GM21529 (cell line): ENCODE results near the gene CCDC33.
"Not testable (repeated sequence)": the region's sequence is repeated elsewhere in the genome, so short reads cannot be mapped to it uniquely, and the experiment has no call there.

ENCODE experiments used
- ATAC-seq: cut with Tn5 transposase; IDR thresholded peaks from one replicate; pipeline ENCODE4 v1.9.1; 2021; ENCODE audit not compliant: unreplicated experiment

The CCDC33 gene

GRCh38 chr15:74332611-74333010, 96.5 kb downstream of the CCDC33 start:
- no peak for ATAC-seq

GRCh38 chr15:74333093-74333492, 97.0 kb downstream of the CCDC33 start:
- no peak for ATAC-seq

DNA sequence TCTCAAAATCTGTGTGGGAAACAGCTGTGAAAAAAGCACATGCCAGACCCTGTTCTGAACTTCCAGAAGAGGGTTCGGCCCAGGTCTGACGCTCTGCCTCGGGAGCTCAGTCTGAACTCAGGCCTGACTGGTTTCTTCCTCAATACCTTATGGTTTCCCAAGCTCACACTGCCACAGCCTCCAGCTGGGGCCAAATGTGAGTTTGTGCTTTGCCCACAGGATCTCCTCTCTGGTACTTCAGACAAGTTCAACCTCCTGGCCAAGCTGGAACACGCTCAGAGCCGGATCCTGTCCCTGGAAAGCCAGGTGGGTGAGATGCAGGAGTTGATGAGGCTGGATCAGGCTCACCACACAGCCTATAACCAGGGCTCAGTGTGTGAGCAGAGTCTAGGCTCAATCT, 97.5 kb downstream of the CCDC33 start:
- no peak for ATAC-seq

DNA sequence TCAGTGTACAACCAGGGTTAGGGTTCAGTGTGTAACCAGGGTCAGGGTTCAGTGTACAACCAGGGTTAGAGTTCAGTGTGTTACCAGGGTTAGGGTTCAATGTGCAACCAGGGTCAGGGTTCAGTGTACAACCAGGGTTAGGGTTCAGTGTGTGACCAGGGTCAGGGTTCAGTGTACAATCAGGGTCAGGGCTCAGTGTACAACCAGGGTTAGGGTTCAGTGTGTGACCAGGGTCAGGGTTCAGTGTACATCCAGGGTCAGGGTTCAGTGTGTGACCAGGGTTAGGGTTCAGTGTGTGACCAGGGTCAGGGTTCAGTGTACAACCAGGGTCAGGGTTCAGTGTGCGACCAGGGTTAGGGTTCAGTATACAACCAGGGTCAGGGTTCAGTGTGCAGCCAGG, 98.0 kb downstream of the CCDC33 start:
- no peak for ATAC-seq

DNA sequence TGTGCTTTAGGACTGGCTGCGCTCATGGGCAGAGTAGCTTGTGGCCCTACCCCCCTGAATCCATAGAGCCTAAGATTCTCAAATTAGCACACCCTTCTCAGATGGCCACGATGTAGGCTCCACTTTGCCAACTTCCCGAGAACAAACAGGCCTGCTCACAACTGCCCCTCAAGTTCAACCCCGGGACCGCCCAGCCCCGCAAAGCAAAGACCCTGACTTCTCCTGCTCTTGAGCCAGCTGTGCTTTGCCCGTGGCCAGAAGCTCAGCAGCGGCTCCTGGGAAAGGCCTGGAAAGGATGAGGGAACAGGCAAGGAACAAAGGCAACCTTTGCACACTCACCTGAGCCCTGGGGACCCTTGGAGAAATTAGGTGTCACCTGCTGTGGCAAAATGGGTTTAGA, 99.3 kb downstream of the CCDC33 start:
- no peak for ATAC-seq

DNA sequence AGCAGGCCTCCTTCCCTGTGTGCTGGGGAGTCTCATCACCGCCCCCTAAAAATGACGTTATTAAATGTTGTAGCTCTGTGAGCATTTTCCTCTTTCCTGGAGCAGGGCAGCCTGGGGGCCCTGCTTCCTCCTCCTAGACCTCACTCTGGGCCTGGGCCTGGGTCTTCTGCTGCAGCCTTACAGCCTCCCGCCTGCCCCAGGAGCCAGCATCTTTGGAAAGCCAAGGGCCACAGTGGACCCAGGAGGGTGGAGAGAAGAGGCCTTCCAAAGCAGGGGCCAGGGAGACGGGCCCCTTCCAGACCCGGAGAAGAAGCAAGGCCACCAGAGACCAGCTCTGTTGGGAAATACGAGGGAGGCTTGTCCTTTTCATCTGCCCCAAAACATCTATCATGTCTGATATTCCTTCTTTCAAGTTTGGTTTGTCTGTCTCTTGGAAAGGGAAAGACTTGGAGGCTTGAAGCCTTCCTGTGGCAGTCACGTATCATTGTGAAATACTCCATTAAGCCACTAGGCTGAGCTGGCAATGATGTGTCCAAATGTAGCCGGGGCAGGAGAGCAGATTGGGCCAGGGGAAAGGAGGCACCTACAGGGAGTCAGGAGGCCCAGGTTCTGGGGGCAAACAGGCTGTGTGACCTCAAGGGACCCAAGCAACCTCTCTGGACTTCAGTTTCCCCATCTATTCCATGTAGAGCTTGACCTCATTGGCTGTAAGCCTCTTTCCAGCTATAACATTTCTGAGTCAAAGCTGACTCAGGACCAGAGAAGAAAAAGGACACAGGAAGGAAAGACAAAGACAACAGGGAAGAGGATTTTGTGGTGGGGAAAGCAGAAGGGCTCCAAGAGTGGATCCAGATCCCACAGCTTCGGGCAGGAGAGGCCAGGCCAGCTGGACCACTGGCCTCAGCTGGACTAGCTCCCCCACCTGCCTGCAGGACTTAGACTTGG, 100.2 kb downstream of the CCDC33 start:
- ATAC-seq = no peak

GRCh38 chr15:74337146-74337545, 101.0 kb downstream of the CCDC33 start:
- no peak for ATAC-seq

DNA sequence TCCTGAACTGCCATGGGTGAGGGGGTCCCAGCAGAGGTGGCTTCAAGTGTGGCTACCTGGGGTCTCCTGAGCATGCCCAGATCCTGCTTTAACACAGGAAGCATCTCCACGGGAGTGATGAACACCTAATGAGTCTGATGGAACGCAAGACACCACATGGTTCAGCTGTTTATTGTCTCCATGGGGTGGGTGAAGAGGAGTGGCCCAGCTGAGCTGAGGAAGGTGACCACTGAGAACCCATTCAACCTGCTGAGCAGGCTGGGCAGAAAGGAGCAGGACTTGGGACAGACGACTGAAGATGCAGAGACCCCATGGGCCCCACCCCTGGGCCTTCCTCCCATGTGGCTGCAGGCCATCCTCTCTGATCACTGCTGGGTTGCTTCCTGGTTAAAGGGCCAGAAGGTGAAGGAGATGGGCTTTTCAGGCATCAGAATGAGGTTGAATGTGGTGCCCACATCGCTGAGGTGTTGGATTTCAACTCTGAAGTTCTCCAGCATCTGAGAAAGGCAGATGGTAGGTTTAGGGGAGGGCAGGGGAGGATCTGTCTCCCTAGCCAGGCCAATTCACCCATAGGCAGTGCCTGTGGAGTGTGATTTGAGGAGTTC, 101.6 kb downstream of the CCDC33 start:
- ATAC-seq = no peak

DNA sequence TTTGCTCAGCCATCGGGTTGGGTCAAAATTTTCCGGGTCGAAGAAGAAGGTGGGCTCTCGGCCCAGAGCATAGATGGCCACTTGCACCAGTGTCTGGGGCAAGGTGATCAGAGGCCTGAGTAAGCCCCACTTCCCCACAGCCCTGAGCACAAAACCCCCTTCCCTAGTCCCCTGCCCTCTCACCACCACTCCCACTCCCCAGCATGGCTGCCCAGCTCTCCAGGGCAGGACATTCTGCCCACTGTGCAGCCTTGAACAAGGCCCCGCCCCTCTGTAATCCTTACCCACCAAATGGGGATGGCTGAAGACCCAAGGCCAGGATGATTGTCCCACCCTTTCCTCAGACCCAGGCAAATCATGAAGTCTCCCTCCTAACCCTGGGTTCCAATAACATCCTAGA, 102.5 kb downstream of the CCDC33 start:
- ATAC-seq = no peak

GRCh38 chr15:74339371-74339770, 103.2 kb downstream of the CCDC33 start:
- ATAC-seq = no peak

GRCh38 chr15:74340150-74340549, 104.0 kb downstream of the CCDC33 start:
- no peak for ATAC-seq

- no peak for ATAC-seq
Measured at GRCh38 chr15:74343127-74343796, 107.1 kb downstream of the CCDC33 start.

- no peak for ATAC-seq
Measured at GRCh38 chr15:74343797-74344127, 107.6 kb downstream of the CCDC33 start.

DNA sequence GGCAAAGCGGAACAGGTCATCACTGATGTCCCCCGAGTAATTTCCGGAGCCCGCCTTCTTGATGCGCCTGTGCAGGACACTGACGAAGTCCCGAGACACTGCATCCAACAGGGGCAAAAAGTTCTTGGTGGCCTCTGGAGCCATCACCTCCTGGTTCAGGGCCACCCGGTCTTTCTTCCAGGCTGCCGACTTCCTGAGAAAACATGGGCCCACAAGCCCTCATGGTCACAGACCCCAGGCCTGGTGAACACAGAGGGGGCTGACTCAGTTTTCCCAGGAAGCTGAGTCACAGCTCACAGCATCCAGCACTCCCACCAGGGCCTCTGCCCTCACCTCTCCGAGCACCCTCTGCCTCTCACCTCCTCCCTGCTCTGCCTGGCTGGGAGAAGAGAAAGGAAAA, 108.9 kb downstream of the CCDC33 start:
- no peak for ATAC-seq

- ATAC-seq = no peak
Measured at GRCh38 chr15:74347757-74348250, 111.7 kb downstream of the CCDC33 start.

DNA sequence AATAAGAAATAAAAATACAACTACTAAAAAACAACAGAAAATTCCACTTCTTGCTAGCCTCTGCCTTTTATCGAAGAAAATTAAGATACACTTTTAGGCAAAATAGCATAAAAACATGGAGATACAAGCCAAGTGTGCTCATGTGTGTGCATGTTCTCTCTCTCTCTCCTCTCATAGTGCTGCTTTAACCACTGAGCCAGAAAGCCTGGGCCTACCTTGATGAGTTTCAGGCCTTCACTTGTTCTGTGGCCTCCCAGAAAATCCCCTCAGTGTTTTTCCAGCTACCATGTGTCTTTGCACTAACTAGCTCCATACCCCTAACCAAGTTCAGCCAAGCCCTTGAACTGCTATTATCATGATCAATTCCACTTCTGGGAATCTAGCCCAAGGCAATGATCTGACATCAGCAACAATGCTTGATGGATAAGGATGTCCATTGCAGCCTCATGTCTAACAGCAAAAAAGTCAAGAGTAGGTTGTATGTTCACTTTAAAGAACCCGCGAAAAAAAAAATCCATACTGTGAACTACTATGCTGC, 113.2 kb downstream of the CCDC33 start:
- no peak for ATAC-seq

DNA sequence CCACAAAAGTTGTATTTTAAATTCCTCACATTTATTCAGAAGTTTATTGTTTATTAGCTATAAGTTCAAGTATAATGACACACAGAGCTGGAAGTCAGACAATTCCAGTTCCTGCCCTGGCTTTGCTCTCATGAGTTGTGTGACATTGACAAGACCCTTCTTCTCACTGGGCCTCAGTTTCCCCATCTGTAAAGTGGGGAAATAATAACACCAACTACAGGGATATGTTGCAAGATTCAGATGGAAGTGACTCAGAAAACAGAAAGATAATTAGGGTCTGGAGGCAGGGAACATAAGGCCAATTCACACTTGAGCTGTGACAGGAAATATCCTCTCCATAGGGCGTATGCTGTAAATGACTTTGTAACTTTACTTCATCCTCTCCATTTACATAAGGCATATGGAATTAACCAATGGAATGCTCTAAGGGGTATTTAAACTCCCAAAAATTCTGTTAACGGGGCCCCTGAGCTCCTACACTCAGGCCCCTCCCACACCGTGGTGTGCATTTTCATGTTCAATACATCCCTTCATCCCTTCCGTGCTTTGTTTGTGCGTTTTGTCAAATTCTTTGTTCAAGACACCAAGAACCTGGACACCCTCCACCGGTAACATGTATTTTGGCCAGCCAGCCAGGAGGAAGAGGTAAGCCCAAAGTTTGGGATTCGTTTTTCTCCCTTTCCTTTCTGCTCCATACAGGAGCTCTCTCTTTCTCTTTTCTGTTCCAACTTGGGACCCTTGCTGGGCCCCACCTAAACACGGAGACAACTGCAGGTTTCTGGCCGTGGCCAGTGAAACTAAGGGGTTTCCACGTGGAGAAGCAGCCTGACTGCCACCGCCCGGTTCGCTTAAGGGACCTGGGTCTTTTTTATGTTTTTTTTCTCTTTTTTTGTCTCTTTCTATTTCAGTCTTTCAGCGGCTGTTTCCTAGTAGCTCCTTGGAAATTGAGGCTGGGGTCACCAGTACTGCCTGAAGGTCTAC, 114.5 kb downstream of the CCDC33 start:
- no peak for ATAC-seq

DNA sequence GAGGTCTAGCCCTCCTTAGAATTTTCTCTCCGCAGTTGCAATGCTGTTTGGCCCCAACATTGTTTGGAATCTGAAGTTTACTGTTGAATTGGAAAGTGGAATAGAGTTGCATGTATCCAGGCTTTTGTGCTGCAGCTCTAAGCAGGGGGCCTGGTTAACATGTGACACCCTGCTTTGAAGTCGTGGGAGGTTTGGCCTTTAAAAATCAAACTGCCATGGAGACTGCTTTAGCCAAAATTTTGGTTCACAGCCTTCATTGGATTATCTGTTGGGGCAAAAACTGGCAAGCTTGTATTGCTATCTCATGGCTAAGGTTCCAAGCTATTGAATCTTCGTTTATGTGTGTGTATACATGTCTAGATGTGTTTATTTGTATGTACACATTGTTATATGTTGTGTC, 115.5 kb downstream of the CCDC33 start:
- no peak for ATAC-seq

GRCh38 chr15:74352393-74352910, 116.3 kb downstream of the CCDC33 start:
- ATAC-seq = no peak

GRCh38 chr15:74353992-74354391, 117.9 kb downstream of the CCDC33 start:
- ATAC-seq = not testable (repeated sequence)
